GM19455 (cell line): ENCODE measurements around the gene METTL8.
"Not testable (repeated sequence)": the region's sequence is repeated elsewhere in the genome, so short reads cannot be mapped to it uniquely, and the experiment has no call there.

Experiments
- ATAC-seq: cut with Tn5 transposase; IDR thresholded peaks from one replicate; pipeline ENCODE4 v1.9.1; 2021; ENCODE audit not compliant: unreplicated experiment

The METTL8 gene

GRCh38 chr2:171316220-171316619 is 117.6 kb downstream of the METTL8 start:
- no peak for ATAC-seq

DNA sequence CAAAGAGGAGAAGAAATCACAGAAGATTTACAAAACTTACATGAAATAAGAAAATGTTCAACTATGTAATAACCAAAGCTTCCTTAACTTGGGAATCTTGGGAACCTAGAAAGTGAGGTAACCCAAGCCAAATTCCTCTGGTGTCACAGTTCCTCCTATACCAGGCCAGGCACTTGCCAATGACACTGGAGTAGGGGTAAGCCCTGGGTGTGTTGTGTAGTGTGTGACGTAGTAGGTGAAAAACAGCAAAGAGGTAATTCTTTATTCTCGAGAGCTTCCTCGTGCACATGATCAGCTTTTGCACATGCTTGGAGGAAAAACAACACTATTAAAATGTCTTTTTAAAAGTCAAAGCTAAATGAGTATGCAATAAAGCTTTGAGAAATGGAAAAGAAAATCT is 118.0 kb downstream of the METTL8 start:
- ATAC-seq, result no peak

GRCh38 chr2:171312182-171312581 is 121.6 kb downstream of the METTL8 start:
- ATAC-seq, result not testable (repeated sequence)

- not testable (repeated sequence) for ATAC-seq
Measured at GRCh38 chr2:171311589-171311988, 122.2 kb downstream of the METTL8 start.

- no peak for ATAC-seq
Measured at GRCh38 chr2:171310889-171311288, 122.9 kb downstream of the METTL8 start.

GRCh38 chr2:171309455-171310286 is 124.1 kb downstream of the METTL8 start:
- no peak for ATAC-seq

- ATAC-seq, result no peak
Measured at GRCh38 chr2:171308280-171309054, 125.3 kb downstream of the METTL8 start.

- no peak for ATAC-seq
Measured at GRCh38 chr2:171307560-171307959, 126.2 kb downstream of the METTL8 start.

GRCh38 chr2:171297956-171298355 is 135.8 kb downstream of the METTL8 start:
- ATAC-seq, result no peak

- no peak for ATAC-seq
Measured at GRCh38 chr2:171294608-171295007, 139.2 kb downstream of the METTL8 start.

- ATAC-seq, result no peak
Measured at GRCh38 chr2:171293661-171294060, 140.1 kb downstream of the METTL8 start.

GRCh38 chr2:171289991-171290390 is 143.8 kb downstream of the METTL8 start:
- ATAC-seq, result no peak

GRCh38 chr2:171289316-171289715 is 144.5 kb downstream of the METTL8 start:
- no peak for ATAC-seq

GRCh38 chr2:171287611-171288010 is 146.2 kb downstream of the METTL8 start:
- no peak for ATAC-seq

DNA sequence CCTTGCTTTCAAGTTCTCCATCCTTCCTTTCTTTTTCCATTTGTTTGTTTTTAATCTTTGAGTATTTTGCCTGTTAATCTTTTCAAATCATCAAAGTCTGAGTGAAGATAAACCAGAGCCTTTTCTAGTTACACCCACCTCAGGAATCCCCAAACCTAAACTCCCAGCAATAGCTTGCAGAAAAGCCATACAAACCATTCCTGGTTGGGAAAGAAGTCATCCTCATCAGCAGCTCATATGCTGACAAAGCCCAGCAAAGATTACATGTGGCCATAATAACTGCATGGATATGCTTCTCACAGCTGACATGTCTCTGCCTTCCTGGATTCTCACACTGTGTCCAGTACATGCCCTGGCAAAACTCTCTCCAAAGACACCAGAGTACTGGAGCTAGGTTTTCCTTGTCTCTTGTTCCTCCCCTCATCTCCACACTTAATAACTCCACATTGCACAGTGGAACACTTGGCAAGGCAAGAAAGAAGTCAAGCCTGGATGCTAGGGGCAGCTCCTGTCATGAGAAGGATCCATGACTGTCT is 146.7 kb downstream of the METTL8 start:
- ATAC-seq, result no peak

GRCh38 chr2:171281110-171281509 is 152.7 kb downstream of the METTL8 start:
- no peak for ATAC-seq

DNA sequence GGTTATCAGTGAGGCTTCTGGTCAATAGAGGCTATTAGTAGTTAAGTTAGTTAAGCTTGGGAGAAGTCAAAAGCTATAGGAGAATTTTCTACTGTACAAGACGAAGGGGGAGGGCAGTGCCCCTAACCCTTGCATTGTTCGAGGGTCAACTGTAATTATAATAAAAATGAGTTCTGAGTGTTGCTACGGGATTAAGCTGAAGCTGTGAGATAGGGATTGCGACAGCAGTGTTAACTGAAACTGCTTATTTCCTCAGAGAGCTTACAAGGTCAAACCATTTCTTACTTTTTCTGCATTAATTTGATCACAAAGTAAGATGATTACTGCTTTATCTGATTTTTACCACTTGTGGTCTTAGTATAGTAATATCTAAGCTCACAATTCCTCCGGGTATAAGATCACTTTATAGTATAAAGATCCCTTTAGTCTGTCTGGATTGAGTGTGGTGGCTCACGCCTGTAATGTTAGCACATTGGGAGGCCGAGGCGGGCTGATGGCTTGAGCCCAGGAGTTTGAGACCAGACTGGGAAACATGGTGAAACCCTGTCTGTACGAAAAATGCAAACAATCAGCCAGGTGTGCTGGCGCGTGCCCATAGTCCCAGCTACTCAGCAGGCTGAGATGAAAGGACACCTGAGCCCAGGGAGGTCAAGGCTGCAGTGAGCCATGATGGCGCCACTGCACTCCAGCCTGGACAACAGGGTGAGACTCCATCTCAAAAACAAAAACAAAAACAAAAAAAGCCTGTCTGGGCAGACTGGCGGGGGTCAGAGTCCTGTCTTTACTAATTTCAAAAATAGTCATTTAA is 153.6 kb downstream of the METTL8 start:
- ATAC-seq, result no peak

DNA sequence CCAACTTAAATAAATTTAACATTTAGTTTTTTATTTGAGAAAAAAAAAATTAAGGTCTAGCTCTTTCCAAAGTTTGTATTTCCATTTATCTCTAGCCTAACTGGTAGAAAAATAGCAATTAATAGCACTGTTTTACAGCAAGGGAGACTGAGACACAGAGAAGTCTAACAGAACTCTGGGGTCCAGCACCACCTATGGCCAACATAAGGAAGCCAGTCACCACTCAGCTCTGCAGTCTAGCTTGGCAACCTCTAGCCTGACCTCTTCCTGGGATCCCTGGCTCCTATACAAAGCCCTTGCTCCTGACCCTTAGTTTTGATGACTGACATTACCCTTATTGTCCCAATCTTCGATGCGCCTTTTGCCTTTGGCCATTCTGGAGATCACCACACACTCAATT is 159.0 kb downstream of the METTL8 start:
- no peak for ATAC-seq

- no peak for ATAC-seq
Measured at GRCh38 chr2:171271971-171272436, 161.8 kb downstream of the METTL8 start.

- ATAC-seq, result no peak
Measured at GRCh38 chr2:171271386-171271785, 162.4 kb downstream of the METTL8 start.
